SK-N-SH (cell line): ENCODE measurements around the gene ZEB1.

ENCODE experiments used
- EP300 ChIP-seq, 2 experiments: IDR thresholded peaks; 2 replicates each; pipeline versions ENCODE4 v1.4.0 to v1.6.1; 2012; ENCODE audit warnings: borderline replicate concordance in 1 of 2, low read depth in 1 of 2, low read length in 1 of 2
- FOXM1 ChIP-seq: IDR thresholded peaks from 2 replicates; pipeline ENCODE4 v1.4.0; 2012; ENCODE audit warnings: low read depth, mild to moderate bottlenecking
- NFIC ChIP-seq: IDR thresholded peaks from 2 replicates; pipeline ENCODE4 v1.4.0; 2012; ENCODE audit warnings: borderline replicate concordance
- RFX5 ChIP-seq: IDR thresholded peaks from 2 replicates; pipeline ENCODE4 v1.6.1; 2012; ENCODE audit warnings: mild to moderate bottlenecking, improper control_type of control experiment, low read length
- RXRA ChIP-seq: IDR thresholded peaks from 2 replicates; pipeline ENCODE4 v1.4.0; 2012; ENCODE audit warnings: low read depth, mild to moderate bottlenecking, borderline replicate concordance
- SIN3A ChIP-seq: IDR thresholded peaks from 2 replicates; pipeline ENCODE4 v1.6.1; 2012; ENCODE audit warnings: low read depth, mild to moderate bottlenecking, low read length, moderate library complexity, borderline replicate concordance
- SMC3 ChIP-seq: IDR thresholded peaks from 2 replicates; pipeline ENCODE4 v1.6.1; 2012; ENCODE audit warnings: low read depth, low read length, improper control_type of control experiment
- TF ChIP-seq, protein P1 (sequence below): IDR thresholded peaks from 2 replicates; pipeline ENCODE4 v1.4.0; 2012; ENCODE audit warnings: low read depth
- TF ChIP-seq, protein P2 (sequence below): fragments of 200-600 bp; sonication (generic); IDR thresholded peaks from 2 replicates; pipeline ENCODE4 v1.6.1; 2017; ENCODE audit warnings: antibody characterized with exemption, mild to moderate bottlenecking, moderate library complexity
- TF ChIP-seq, protein P3 (sequence below): fragments of 150-350 bp; IDR thresholded peaks from 2 replicates; pipeline ENCODE4 v1.6.1; 2016; ENCODE audit warnings: mild to moderate bottlenecking, low read depth, low read length

DNA sequence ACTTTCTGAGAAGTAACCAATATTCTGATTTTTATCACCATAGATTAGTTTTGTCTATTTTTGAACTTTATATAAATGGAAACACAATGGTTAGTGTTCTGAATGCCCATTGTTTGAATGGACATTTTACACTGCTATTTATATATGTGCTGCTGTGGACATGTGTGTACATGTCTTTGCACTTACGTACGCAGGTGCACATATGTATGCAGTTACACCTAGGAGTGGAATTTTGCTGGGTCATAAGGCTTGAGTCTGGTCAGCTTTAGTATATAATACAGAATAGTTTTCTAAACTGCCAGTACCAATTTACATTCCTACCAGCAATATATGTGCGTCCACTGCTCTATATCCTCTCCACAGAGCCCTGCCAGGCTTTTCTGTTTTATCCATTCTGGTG is 24.5 kb upstream of the ZEB1 start:
- TF ChIP-seq, protein P1, sequence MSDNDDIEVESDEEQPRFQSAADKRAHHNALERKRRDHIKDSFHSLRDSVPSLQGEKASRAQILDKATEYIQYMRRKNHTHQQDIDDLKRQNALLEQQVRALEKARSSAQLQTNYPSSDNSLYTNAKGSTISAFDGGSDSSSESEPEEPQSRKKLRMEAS = no peak
- TF ChIP-seq SMC3 (no peak), NFIC (no peak), RXRA (no peak), FOXM1 (no peak), SIN3A (no peak), EP300 (IDR thresholded peaks at IDR 0.05; ENCODE audit: borderline replicate concordance in 1 of 2, low read depth in 1 of 2, low read length in 1 of 2) (no peak), RFX5 (no peak)
- TF ChIP-seq, protein P2, sequence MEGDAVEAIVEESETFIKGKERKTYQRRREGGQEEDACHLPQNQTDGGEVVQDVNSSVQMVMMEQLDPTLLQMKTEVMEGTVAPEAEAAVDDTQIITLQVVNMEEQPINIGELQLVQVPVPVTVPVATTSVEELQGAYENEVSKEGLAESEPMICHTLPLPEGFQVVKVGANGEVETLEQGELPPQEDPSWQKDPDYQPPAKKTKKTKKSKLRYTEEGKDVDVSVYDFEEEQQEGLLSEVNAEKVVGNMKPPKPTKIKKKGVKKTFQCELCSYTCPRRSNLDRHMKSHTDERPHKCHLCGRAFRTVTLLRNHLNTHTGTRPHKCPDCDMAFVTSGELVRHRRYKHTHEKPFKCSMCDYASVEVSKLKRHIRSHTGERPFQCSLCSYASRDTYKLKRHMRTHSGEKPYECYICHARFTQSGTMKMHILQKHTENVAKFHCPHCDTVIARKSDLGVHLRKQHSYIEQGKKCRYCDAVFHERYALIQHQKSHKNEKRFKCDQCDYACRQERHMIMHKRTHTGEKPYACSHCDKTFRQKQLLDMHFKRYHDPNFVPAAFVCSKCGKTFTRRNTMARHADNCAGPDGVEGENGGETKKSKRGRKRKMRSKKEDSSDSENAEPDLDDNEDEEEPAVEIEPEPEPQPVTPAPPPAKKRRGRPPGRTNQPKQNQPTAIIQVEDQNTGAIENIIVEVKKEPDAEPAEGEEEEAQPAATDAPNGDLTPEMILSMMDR = no peak
- TF ChIP-seq, protein P3, sequence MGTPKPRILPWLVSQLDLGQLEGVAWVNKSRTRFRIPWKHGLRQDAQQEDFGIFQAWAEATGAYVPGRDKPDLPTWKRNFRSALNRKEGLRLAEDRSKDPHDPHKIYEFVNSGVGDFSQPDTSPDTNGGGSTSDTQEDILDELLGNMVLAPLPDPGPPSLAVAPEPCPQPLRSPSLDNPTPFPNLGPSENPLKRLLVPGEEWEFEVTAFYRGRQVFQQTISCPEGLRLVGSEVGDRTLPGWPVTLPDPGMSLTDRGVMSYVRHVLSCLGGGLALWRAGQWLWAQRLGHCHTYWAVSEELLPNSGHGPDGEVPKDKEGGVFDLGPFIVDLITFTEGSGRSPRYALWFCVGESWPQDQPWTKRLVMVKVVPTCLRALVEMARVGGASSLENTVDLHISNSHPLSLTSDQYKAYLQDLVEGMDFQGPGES = no peak
